GM19238 (cell line): Measurements from ENCODE around the gene SLC9C1.
A peak's percentile ranks its signal among the peaks of the same experiment; 100 is the strongest.

Source experiments
- DNase-seq: peaks from one replicate; pipeline ENCODE4 v3.0.0; 2011; ENCODE audit warnings: low spot score; ENCODE audit not compliant: insufficient read length

SLC9C1 gene

GRCh38 chr3:112115806-112116383, 178.1 kb downstream of the SLC9C1 start:
- DNase-seq = no peak

GRCh38 chr3:112115161-112115739, 178.8 kb downstream of the SLC9C1 start:
- no peak for DNase-seq

- no peak for DNase-seq
Observed at GRCh38 chr3:112114576-112115160, 179.3 kb downstream of the SLC9C1 start.

- peak; percentile 39 for DNase-seq
Observed at GRCh38 chr3:112111785-112112402, 182.1 kb downstream of the SLC9C1 start.

GRCh38 chr3:112109322-112109721, 184.7 kb downstream of the SLC9C1 start:
- no peak for DNase-seq

- no peak for DNase-seq
Observed at GRCh38 chr3:112104774-112105173, 189.2 kb downstream of the SLC9C1 start.

- DNase-seq = no peak
Observed at GRCh38 chr3:112101916-112102315, 192.1 kb downstream of the SLC9C1 start.

GRCh38 chr3:112097378-112097777, 196.6 kb downstream of the SLC9C1 start:
- DNase-seq = no peak

GRCh38 chr3:112096176-112096575, 197.8 kb downstream of the SLC9C1 start:
- DNase-seq = no peak

- DNase-seq = no peak
Observed at GRCh38 chr3:112095731-112096130, 198.3 kb downstream of the SLC9C1 start.

- no peak for DNase-seq
Observed at GRCh38 chr3:112093180-112093522, 200.9 kb downstream of the SLC9C1 start.

GRCh38 chr3:112092496-112093179, 201.4 kb downstream of the SLC9C1 start:
- no peak for DNase-seq

- DNase-seq = no peak
Observed at GRCh38 chr3:112090887-112091586, 203.0 kb downstream of the SLC9C1 start.
